Activated B cell treated with CpG ODN at 0.5 μM for 24 hours (primary cell): ENCODE results near the gene CYTH1. TPM values are rescaled to one million over a fixed set of nuclear protein-coding genes. Genes with fewer than 3 reads are reported as not detected.
A peak's percentile ranks its signal among the peaks of the same experiment; 100 is the strongest.

Experiments used
- ATAC-seq: fragments of 200-7000 bp; cut with Tn5 transposase; one replicate; pipeline ENCODE4 v1.10.0; 2021; ENCODE audit warnings: low read depth, mild to moderate bottlenecking, moderate library complexity
- CTCF ChIA-PET: fragments of 350-600 bp; sonication (Branson Sonifier 250); formaldehyde crosslinking; loops from one replicate; lab custom pipeline; 2021; ENCODE audit warnings: antibody characterized with exemption; lab: Charles Lee
- POLR2A ChIA-PET: fragments of 350-600 bp; sonication (Branson Sonifier 250); formaldehyde crosslinking; loops from one replicate; lab custom pipeline; 2021; ENCODE audit warnings: antibody characterized with exemption; lab: Charles Lee
- DNase-seq: peaks from one replicate; pipeline ENCODE4 v3.0.0; 2022
- H3K27ac Mint-ChIP-seq: one replicate; pipeline ENCODE4 v1.8.0; 2020; ENCODE audit warnings: mixed read lengths
- H3K27me3 Mint-ChIP-seq: one replicate; pipeline ENCODE4 v1.8.0; 2021; ENCODE audit warnings: mixed read lengths
- H3K36me3 Mint-ChIP-seq: one replicate; pipeline ENCODE4 v1.8.0; 2021; ENCODE audit warnings: low read depth, mixed read lengths
- H3K4me1 Mint-ChIP-seq: one replicate; pipeline ENCODE4 v1.8.0; 2021; ENCODE audit warnings: mixed read lengths
- H3K4me3 Mint-ChIP-seq: one replicate; pipeline ENCODE4 v1.8.0; 2020; ENCODE audit warnings: mild to moderate bottlenecking, mixed read lengths
- H3K9me3 Mint-ChIP-seq: one replicate; pipeline ENCODE4 v1.8.0; 2020; ENCODE audit warnings: mixed read lengths
- CTCF ChIP-seq: fragments of 200-600 bp; IDR thresholded peaks from one replicate; pipeline ENCODE4 v1.8.0; 2022; ENCODE audit warnings: antibody characterized with exemption, mild to moderate bottlenecking
- intact Hi-C: fragments of 100-400 bp; cut with micrococcal nuclease; formaldehyde crosslinking; loops from one replicate; pipeline ENCODE4 v1.15.1; 2024
- total RNA-seq: library from RNA; stranded (reverse); gene quantifications from 2 replicates; pipeline ENCODE4 v1.2.3, GENCODE V29; 2022

CYTH1 gene
- total RNA-seq, 1 donor from 2014 or later: 391 TPM

- CTCF ChIA-PET: no interaction called here
- Mint-ChIP-seq H3K4me3 (peak overlapping the region; percentile 62), H3K27me3 (no peaks in the 10 kb centered on the region), H3K36me3 (peaks cover 3% of the 10 kb centered on the region), H3K27ac (peak overlapping the region; percentile 81), H3K9me3 (peaks cover 8% of the 10 kb centered on the region), H3K4me1 (peaks cover 15% of the 10 kb centered on the region)
- intact Hi-C loops: no loop called here
- DNase-seq (peak; percentile 57), ATAC-seq (peak; percentile 94)
- no peak for TF ChIP-seq CTCF
- POLR2A ChIA-PET: interaction anchor here (0.6 kb wide), 2 partner anchors 88 to 477 kb away, joined by 3 to 5 read pairs; no protein-coding TSS in a partner anchor
Measured at GRCh38 chr17:78645421-78646295, 136.4 kb downstream of the CYTH1 start.

GRCh38 chr17:78644931-78645351, 137.1 kb downstream of the CYTH1 start:
- no peak for ATAC-seq
- H3K9me3 Mint-ChIP-seq: peaks cover 8% of the 10 kb centered on the region
- H3K27ac Mint-ChIP-seq: no peak overlapping the region
- intact Hi-C loops: no loop called here
- ChIA-PET CTCF (no interaction called here), POLR2A (no interaction called here)
- no peak overlapping the region for H3K4me3 Mint-ChIP-seq
- no peak for DNase-seq
- TF ChIP-seq CTCF: no peak
- H3K27me3 Mint-ChIP-seq: no peaks in the 10 kb centered on the region
- H3K36me3 Mint-ChIP-seq: peaks cover 3% of the 10 kb centered on the region
- peaks cover 15% of the 10 kb centered on the region for H3K4me1 Mint-ChIP-seq

- CTCF ChIA-PET: no interaction called here
- intact Hi-C loops: no loop called here
- DNase-seq: no peak
- peaks cover 3% of the 10 kb centered on the region for H3K36me3 Mint-ChIP-seq
- POLR2A ChIA-PET: no interaction called here
- H3K4me3 Mint-ChIP-seq: no peak overlapping the region
- H3K4me1 Mint-ChIP-seq: peaks cover 19% of the 10 kb centered on the region
- no peak for TF ChIP-seq CTCF
- ATAC-seq: no peak
- H3K27ac Mint-ChIP-seq: no peak overlapping the region
- H3K9me3 Mint-ChIP-seq: peaks cover 8% of the 10 kb centered on the region
- H3K27me3 Mint-ChIP-seq: no peaks in the 10 kb centered on the region
Measured at GRCh38 chr17:78644224-78644623, 137.8 kb downstream of the CYTH1 start.

- intact Hi-C loops: no loop called here
- no peak for TF ChIP-seq CTCF
- Mint-ChIP-seq H3K9me3 (peaks cover 6% of the 10 kb centered on the region), H3K36me3 (peaks cover 3% of the 10 kb centered on the region), H3K27ac (no peak overlapping the region), H3K4me1 (peaks cover 24% of the 10 kb centered on the region), H3K27me3 (no peaks in the 10 kb centered on the region), H3K4me3 (no peak overlapping the region)
- ATAC-seq: no peak
- POLR2A ChIA-PET: interaction anchor here (0.6 to 0.7 kb wide), 2 partner anchors 36 to 63 kb away, joined by 4 to 6 read pairs; no protein-coding TSS in a partner anchor
- no peak for DNase-seq
- CTCF ChIA-PET: no interaction called here
Measured at GRCh38 chr17:78643326-78643725, 138.7 kb downstream of the CYTH1 start.

GRCh38 chr17:78642707-78643106, 139.4 kb downstream of the CYTH1 start:
- ATAC-seq (no peak), DNase-seq (no peak)
- Mint-ChIP-seq H3K36me3 (no peaks in the 10 kb centered on the region), H3K9me3 (no peaks in the 10 kb centered on the region), H3K4me3 (no peak overlapping the region), H3K4me1 (peaks cover 24% of the 10 kb centered on the region), H3K27me3 (no peaks in the 10 kb centered on the region), H3K27ac (no peak overlapping the region)
- CTCF ChIA-PET: no interaction called here
- no peak for TF ChIP-seq CTCF
- intact Hi-C loops: no loop called here
- POLR2A ChIA-PET: interaction anchor here (0.6 kb wide), 1 partner anchor 64 kb away, joined by 4 read pairs; no protein-coding TSS in a partner anchor
